Stimulated activated CD8-positive, alpha-beta memory T cell treated with anti-CD3 and anti-CD28 coated beads, Interleukin-2, amount 100 ng/mL, for 1 hour (primary cell): ENCODE results near the gene LMO3.

Experiments used
- DNase-seq, 2 donors: peaks; one replicate each; pipeline ENCODE4 v3.0.0-alpha.2; 2020; ENCODE audit warnings: low read depth in 2 of 2

Gene LMO3

GRCh38 chr12:16600525-16600924 lies 5.4 kb downstream of the LMO3 start:
- DNase-seq, result no peak

- no peak for DNase-seq
Observed at GRCh38 chr12:16599081-16599480, 6.9 kb downstream of the LMO3 start.

DNA sequence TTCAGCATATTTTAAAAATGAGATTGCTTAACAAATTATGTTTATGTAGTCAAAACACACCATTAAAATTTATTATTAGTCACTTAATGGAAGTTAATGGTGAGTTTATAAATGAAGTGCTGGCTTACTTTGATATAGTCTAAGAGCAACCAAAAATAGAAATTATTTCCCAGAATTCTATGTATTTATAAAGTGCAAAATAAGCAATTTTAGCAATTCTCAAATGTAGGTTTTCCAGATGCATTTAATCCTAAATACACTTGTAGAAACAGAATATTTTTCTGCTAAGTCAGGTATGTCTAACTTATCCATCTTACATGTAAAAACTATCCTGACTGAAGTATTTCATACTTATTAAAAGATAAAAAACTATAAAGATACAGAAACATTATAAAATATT lies 11.2 kb downstream of the LMO3 start:
- no peak for DNase-seq

DNA sequence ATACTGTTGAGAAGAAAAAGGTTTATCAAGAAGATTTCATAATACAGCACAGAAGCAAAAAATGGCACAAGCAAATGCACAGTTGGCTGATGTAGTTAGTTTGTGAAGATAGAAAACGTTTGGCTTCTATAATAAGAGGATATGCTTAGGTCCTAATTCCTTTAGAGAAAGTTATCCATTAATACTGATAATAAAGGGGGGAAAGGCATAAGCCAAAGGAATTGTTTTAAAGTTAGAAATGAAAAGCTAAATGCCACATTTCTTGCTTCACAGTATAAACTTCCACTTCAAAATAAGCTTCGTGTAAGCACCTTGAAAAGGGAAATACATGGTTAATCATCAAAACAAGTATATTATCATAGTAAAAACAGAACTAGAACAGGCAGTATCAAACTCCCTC lies 12.4 kb downstream of the LMO3 start:
- no peak for DNase-seq

GRCh38 chr12:16590645-16591044 lies 15.3 kb downstream of the LMO3 start:
- no peak for DNase-seq

DNA sequence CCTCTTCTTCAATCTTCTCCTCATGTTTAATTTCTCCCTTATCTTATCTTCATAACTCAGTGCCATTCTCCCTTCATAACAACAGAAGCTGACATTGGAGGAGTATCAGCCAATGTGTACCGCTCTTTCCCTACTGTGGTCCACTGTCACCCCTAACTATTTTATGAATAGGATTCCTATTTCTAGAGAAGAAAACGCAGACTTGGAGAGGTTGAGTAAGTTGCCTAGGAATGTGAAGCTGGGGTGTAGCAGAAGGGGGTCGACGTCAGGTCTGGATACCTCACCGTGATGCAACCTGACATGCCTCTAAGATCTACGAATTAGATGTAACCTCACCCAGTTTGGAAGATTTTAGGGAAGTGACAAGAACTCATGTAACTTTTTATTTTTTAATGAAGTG lies 17.1 kb downstream of the LMO3 start:
- DNase-seq, result no peak

DNA sequence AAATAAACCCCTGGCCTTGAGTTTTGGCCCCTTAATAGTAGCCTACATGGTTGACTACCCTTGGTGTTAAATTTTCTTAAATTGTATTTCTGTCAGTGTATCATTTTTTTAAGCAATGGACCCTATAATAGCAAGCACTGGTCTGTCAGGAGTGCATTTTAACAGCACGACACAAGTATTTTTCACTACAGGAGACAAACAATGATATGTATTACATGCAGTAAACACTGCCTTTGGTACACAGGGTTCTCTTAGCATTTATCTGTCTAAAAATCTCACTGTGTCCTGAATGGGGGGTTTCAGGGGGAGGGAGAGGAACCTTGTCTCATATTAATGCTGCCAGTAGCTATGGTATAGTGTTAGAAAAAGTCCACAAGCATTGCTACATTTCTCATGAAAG lies 18.4 kb downstream of the LMO3 start:
- no peak for DNase-seq

GRCh38 chr12:16587110-16587453 lies 18.9 kb downstream of the LMO3 start:
- DNase-seq, result no peak

GRCh38 chr12:16586350-16587109 lies 19.4 kb downstream of the LMO3 start:
- no peak for DNase-seq

GRCh38 chr12:16585781-16586180 lies 20.2 kb downstream of the LMO3 start:
- no peak for DNase-seq

DNA sequence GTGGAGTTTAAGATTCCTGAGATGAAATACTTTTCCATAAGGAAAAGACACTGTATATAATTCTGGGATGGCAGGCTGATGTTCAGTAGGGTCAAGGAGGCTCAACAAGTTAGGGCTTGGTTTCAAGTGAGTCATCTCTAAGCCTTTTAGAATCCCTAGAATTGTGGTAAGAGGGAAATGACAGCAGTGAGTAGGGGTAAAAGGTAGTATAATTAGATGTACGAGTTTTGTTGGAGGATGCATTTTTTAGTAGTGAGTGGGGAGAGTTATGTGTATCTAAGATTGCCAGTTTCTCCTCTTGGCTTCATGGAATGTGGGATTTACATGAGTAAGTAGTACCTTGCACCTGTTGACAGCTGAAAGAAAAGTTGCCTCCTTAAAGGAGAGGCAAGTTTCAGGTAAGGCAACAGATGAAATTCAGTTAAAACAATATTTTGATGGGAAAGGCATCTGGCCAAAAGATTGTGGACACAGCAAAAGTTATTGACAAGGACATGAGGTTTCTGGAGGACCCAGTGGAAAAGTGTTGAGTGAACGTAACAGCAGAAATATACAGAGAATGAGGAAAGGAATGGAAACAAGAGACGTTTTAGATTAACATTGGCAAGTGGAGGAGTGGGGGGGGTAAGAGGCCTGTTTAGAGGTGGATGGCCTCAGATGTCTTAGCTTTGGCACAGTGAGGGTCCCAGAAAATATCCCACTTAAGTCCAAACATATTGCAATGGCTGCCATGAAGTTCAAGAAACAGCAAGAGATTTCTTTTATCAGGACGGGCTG lies 21.8 kb downstream of the LMO3 start:
- no peak for DNase-seq

GRCh38 chr12:16581416-16581815 lies 24.5 kb downstream of the LMO3 start:
- DNase-seq, result no peak

GRCh38 chr12:16579041-16579440 lies 26.9 kb downstream of the LMO3 start:
- no peak for DNase-seq

DNA sequence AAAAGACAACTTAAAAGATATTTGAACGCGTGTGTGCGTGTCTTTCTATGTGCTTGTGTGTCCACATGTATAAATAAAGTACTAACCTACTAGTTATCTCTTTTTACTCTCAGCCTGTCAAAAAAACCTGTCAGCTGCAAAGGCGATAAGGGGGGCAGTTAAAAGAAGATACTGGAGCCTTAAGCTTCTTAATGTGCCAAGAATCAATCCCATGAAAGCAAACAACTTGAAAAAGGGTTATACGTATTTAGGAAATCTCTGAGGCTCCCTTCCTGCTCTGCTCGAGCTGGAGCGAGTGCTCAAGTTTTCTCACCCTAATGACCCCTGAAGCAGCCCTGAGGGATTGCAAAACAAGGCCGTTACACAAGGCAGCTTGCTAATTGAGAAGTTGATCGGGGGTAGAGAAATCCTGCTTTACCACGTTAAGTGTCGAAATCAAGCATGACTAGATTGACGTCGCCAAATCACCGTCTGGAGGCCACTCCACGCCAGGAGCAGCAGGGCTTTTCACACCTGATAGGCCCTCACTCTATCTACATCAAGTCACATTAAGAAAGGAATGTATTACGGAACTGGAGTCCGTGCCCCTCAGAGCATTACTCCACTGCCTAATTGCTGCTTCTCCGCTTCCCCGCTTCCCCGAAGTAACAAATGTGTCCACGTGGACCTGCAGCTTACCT lies 32.4 kb downstream of the LMO3 start:
- no peak for DNase-seq

DNA sequence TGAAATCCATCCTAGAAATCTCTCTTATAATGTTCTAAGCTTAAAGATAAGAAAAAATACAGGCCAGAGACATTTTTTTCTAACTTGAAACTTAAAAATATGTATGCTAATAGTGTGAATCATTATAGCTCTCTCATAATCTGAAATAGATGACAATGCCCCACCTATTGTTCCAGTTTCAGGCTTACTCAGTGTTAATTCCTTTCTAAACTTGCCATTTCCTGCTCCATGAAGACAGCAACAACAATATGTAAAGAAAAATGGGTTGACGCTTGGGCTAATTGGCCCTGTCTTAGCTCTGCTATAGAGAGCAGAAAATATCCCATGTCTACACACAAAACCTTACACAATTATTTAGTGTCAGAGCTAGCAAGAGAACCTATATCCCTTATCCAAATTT lies 37.1 kb downstream of the LMO3 start:
- no peak for DNase-seq

DNA sequence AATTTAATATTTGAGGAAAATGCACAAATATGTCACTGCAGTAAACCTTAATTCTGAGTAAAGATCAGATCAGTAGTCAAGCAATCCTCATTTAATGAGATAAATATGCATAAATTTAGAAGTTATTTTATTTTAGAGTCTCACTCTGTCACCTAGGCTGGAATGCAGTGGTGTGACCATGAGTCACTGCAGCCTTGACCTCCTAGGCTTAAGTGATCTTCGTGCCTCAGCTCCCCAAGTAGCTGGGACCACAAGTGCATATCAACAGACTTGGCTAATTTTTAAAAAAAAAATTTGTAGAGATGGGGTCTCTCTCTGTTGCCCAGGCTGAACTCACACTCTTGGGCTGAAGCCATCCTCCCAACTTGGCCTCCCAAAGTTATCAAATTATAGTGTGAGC lies 41.3 kb downstream of the LMO3 start:
- no peak for DNase-seq

- DNase-seq, result no peak
Observed at GRCh38 chr12:16563504-16563903, 42.5 kb downstream of the LMO3 start.

DNA sequence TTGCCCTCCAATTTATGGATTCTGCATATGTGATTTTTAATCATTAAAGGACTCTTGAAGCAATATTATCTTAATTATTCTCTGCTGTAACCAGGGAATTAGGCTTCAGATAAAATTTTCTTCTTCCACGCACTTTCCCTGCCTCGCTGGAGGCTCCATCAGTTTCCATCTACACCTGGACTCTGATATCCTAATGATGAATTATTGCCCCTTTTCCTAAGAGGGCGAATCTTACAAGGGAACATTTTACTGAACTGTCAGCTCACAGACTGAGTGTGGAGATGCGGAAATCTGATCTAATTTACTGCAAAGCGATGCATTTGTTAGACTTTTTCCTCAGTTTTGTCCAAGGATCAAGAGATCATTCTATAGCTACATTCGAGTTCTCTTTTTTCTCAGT lies 43.0 kb downstream of the LMO3 start:
- no peak for DNase-seq

DNA sequence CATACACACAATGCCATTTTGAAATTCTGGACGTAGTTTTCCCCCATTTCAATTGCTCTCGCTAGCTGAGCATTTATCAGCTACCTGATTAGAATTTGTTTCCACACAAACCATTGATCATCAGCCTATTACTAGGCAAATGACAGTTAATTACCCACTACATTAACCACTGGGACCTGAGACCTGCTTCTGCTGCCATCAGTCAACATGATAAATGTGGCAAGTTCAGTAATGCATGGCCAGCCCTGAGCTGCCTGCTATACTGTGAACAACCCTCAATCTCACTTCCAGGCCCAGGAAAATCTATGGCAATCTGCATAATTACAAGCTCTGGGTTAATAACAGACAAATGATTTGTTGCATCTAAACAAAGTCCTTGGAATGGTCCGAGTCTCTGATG lies 43.5 kb downstream of the LMO3 start:
- no peak for DNase-seq

DNA sequence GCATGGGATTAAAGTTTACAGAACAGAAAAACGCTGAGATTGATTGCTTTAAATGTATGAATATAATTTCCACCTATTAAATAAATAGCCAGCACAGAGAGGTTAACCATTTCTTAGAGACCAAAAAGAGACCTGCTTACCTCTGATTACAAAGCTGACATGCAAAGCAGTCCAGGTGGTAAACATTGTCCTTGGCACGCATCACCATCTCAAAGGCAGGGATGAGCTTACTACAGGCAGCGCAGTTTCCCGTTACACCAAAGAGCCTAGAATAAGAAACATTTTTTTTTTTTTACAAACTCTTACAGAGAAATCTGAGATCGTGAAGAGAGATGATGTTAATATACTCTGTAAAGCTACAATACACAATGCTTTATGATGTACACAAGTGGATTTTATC lies 45.7 kb downstream of the LMO3 start:
- DNase-seq, result no peak

DNA sequence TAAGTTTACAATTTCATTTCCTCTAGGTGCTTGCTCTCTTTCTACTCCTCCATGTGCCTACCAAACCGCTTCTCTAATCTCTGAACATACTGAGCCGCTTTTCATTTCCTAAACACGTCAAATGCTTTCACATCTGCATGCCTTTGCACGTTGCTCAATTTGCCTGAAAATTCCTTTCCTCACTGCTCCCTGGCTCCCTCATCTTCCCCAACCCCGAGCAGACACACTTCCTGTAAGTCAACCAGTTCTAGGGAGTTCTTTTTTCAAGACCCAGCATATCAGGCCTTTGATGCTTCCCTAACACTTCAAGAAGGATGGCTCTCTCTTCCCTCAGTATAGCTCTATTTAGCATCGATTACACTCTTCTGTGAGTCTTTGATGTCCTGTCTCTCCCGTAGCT lies 50.3 kb downstream of the LMO3 start:
- no peak for DNase-seq

GRCh38 chr12:16553457-16553856 lies 52.5 kb downstream of the LMO3 start:
- DNase-seq, result no peak

DNA sequence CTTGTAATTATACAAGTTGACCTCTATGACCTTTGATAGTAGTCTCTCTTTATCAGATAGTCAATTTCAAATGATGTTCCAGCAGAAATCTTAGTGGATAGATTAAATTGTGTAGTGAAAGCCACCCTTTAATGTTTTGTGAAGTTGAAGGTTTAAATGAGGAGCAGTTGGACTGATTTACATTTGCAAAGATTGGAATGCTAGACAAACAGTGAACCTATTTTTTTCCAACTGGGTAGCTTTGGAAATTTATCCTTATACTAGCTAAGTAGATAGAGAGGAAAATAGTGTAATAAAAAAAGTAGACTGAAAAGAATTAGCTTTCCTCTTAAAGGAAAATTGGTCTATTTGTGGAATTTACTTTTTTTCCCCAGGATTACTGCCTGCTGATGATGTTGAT lies 53.7 kb downstream of the LMO3 start:
- DNase-seq, result no peak
